Activated T-cell treated with anti-CD3 and anti-CD28 coated beads, Interleukin-2, amount 50 U/mL, for 24 hours (primary cell): Measurements from ENCODE around the gene GPBP1.
"Not testable (repeated sequence)": the region's sequence is repeated elsewhere in the genome, so short reads cannot be mapped to it uniquely, and the experiment has no call there.

Source experiments
- DNase-seq: peaks from one replicate; pipeline ENCODE4 v3.0.0-alpha.2; 2020
- H3K27ac Mint-ChIP-seq: 2 replicates; pipeline ENCODE4 v1.8.0; 2020; ENCODE audit warnings: mild to moderate bottlenecking, mixed read lengths
- H3K27me3 Mint-ChIP-seq: 2 replicates; pipeline ENCODE4 v1.8.0; 2020; ENCODE audit warnings: mixed read lengths
- H3K36me3 Mint-ChIP-seq: 2 replicates; pipeline ENCODE4 v1.8.0; 2020; ENCODE audit warnings: low read depth, mixed read lengths
- H3K4me1 Mint-ChIP-seq: 2 replicates; pipeline ENCODE4 v1.8.0; 2020; ENCODE audit warnings: low read depth, mixed read lengths
- H3K4me3 Mint-ChIP-seq: 2 replicates; pipeline ENCODE4 v1.8.0; 2020; ENCODE audit warnings: mild to moderate bottlenecking, moderate library complexity, mixed read lengths
- H3K9me3 Mint-ChIP-seq: 2 replicates; pipeline ENCODE4 v1.8.0; 2020; ENCODE audit warnings: mixed read lengths

Gene GPBP1

GRCh38 chr5:57258052-57258451 lies 84.2 kb downstream of the GPBP1 start:
- H3K4me3 Mint-ChIP-seq: no peak overlapping the region
- peaks cover 95% of the 10 kb centered on the region for H3K36me3 Mint-ChIP-seq
- DNase-seq: no peak
- H3K27me3 Mint-ChIP-seq: no peaks in the 10 kb centered on the region
- no peaks in the 10 kb centered on the region for H3K9me3 Mint-ChIP-seq
- peaks cover 59% of the 10 kb centered on the region for H3K4me1 Mint-ChIP-seq
- peak overlapping the region; percentile 10 for H3K27ac Mint-ChIP-seq

- H3K36me3 Mint-ChIP-seq: peaks cover 98% of the 10 kb centered on the region
- H3K4me1 Mint-ChIP-seq: peaks cover 59% of the 10 kb centered on the region
- H3K9me3 Mint-ChIP-seq: no peaks in the 10 kb centered on the region
- H3K4me3 Mint-ChIP-seq: no peak overlapping the region
- no peaks in the 10 kb centered on the region for H3K27me3 Mint-ChIP-seq
- DNase-seq: no peak
- peak overlapping the region; percentile 86 for H3K27ac Mint-ChIP-seq
Observed at GRCh38 chr5:57258943-57259342, 85.1 kb downstream of the GPBP1 start.

GRCh38 chr5:57259704-57260103 lies 85.8 kb downstream of the GPBP1 start:
- no peak for DNase-seq
- Mint-ChIP-seq H3K9me3 (no peaks in the 10 kb centered on the region), H3K36me3 (peaks cover 97% of the 10 kb centered on the region), H3K4me1 (peaks cover 59% of the 10 kb centered on the region), H3K27me3 (no peaks in the 10 kb centered on the region), H3K4me3 (no peak overlapping the region), H3K27ac (peak overlapping the region; percentile 86)

- peaks cover 73% of the 10 kb centered on the region for H3K36me3 Mint-ChIP-seq
- H3K4me3 Mint-ChIP-seq: no peak overlapping the region
- peak overlapping the region; percentile 79 for H3K27ac Mint-ChIP-seq
- peaks cover 54% of the 10 kb centered on the region for H3K4me1 Mint-ChIP-seq
- no peaks in the 10 kb centered on the region for H3K27me3 Mint-ChIP-seq
- no peak for DNase-seq
- H3K9me3 Mint-ChIP-seq: no peaks in the 10 kb centered on the region
Observed at GRCh38 chr5:57262541-57262940, 88.7 kb downstream of the GPBP1 start.

- Mint-ChIP-seq H3K27me3 (peaks cover 2% of the 10 kb centered on the region), H3K4me3 (no peak overlapping the region), H3K36me3 (peaks cover 20% of the 10 kb centered on the region), H3K27ac (no peak overlapping the region), H3K9me3 (no peaks in the 10 kb centered on the region), H3K4me1 (peaks cover 5% of the 10 kb centered on the region)
- no peak for DNase-seq
Observed at GRCh38 chr5:57267805-57268204, 93.9 kb downstream of the GPBP1 start.

- Mint-ChIP-seq H3K27ac (no peak overlapping the region), H3K4me1 (peaks cover 4% of the 10 kb centered on the region), H3K36me3 (no peaks in the 10 kb centered on the region), H3K9me3 (no peaks in the 10 kb centered on the region), H3K4me3 (no peak overlapping the region), H3K27me3 (peaks cover 11% of the 10 kb centered on the region)
- DNase-seq: no peak
Observed at GRCh38 chr5:57276353-57276752, 102.5 kb downstream of the GPBP1 start.

DNA sequence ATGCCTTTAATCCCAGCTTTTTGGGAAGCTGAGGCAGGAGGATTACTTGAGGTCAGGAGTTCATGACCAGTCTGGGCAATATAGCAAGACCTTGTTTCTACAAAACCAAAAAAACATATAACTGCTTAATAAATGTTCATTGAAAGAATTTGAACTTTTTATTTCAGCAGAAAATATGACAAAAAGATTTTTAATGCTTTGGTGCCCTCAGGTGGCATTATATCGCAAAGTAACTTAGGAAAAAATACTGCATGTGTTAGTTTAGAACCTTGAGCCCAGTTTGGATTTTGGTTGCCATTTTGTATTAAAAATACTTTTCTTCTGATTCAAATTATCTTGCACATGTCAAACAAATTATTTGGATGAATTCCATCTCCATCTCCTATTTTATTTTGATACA lies 103.2 kb downstream of the GPBP1 start:
- no peak for DNase-seq

GRCh38 chr5:57280853-57281252 lies 107.0 kb downstream of the GPBP1 start:
- H3K27me3 Mint-ChIP-seq: peaks cover 14% of the 10 kb centered on the region
- DNase-seq: no peak
- H3K36me3 Mint-ChIP-seq: no peaks in the 10 kb centered on the region
- no peak overlapping the region for H3K4me3 Mint-ChIP-seq
- no peak overlapping the region for H3K27ac Mint-ChIP-seq
- peaks cover 4% of the 10 kb centered on the region for H3K4me1 Mint-ChIP-seq
- H3K9me3 Mint-ChIP-seq: peaks cover 8% of the 10 kb centered on the region

More for the DNA sequence above, 103.2 kb downstream of the GPBP1 start:
- H3K27me3 Mint-ChIP-seq: peaks cover 12% of the 10 kb centered on the region
- H3K27ac Mint-ChIP-seq: no peak overlapping the region
- no peak overlapping the region for H3K4me3 Mint-ChIP-seq
- no peaks in the 10 kb centered on the region for H3K36me3 Mint-ChIP-seq
- no peaks in the 10 kb centered on the region for H3K9me3 Mint-ChIP-seq
- peaks cover 4% of the 10 kb centered on the region for H3K4me1 Mint-ChIP-seq

DNA sequence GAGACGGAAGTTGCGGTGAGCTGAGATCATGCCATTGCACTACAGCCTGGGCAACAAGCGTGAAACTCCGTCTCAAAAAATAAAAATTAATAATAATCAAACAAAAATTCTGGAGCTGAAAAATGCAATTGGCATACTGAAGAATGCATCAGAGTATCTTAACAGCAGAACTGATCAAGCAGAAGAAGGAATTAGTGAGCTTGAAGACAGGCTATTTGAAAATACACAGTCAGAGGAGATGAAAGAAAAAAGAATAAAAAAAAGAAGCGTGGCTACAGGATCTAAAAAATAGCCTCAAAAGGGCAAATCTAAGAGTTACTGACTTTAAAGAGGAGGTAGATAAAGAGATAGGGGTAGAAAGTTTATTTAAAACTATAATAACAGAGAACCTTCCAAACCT lies 111.2 kb downstream of the GPBP1 start:
- DNase-seq, H3K36me3 Mint-ChIP-seq, H3K4me1 Mint-ChIP-seq, H3K4me3 Mint-ChIP-seq, H3K9me3 Mint-ChIP-seq, H3K27ac Mint-ChIP-seq: not testable (repeated sequence)
- H3K27me3 Mint-ChIP-seq: peaks cover 17% of the 10 kb centered on the region

- peaks cover 3% of the 10 kb centered on the region for H3K27me3 Mint-ChIP-seq
- no peak overlapping the region for H3K27ac Mint-ChIP-seq
- DNase-seq: no peak
- H3K4me3 Mint-ChIP-seq: no peak overlapping the region
- no peaks in the 10 kb centered on the region for H3K36me3 Mint-ChIP-seq
- H3K9me3 Mint-ChIP-seq: no peaks in the 10 kb centered on the region
- no peaks in the 10 kb centered on the region for H3K4me1 Mint-ChIP-seq
Observed at GRCh38 chr5:57291894-57292293, 118.0 kb downstream of the GPBP1 start.

GRCh38 chr5:57292336-57292735 lies 118.5 kb downstream of the GPBP1 start:
- Mint-ChIP-seq H3K36me3 (no peaks in the 10 kb centered on the region), H3K27me3 (peaks cover 3% of the 10 kb centered on the region), H3K9me3 (no peaks in the 10 kb centered on the region), H3K27ac (no peak overlapping the region), H3K4me3 (no peak overlapping the region), H3K4me1 (no peaks in the 10 kb centered on the region)
- DNase-seq: no peak

DNA sequence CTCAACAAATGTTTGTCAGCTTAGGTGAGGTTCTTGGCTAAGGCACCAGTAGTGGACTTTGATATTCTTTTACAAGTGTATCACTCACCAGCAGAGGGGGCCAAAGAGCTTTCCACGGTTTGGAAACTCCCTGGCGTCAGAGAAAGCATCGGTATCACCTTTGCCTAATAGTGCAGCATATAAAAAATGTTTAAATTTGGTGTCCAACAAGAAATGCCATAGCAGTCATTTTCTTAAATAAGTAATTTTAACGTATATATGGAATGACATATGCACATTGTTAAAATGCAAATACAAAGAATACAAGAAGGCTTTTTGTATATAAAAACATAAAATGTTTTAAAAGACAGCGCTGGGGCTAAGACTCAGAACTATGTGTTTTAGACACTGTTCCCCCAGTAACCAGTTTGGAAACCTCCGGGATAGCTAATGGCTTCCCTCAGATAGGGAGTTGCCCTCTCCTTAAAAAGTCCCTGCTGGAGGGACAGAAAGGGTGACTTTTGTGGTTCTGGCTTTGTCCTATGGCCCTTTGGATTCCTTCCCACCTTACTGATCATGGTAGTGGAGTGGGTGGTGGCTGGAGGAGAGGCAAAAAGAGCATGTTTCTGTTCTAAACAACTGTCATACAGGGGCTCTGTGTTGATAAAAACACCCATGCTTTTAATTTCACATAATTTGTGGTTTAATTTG lies 124.6 kb downstream of the GPBP1 start:
- no peaks in the 10 kb centered on the region for H3K9me3 Mint-ChIP-seq
- H3K27ac Mint-ChIP-seq: peak overlapping the region; percentile 71

DNA sequence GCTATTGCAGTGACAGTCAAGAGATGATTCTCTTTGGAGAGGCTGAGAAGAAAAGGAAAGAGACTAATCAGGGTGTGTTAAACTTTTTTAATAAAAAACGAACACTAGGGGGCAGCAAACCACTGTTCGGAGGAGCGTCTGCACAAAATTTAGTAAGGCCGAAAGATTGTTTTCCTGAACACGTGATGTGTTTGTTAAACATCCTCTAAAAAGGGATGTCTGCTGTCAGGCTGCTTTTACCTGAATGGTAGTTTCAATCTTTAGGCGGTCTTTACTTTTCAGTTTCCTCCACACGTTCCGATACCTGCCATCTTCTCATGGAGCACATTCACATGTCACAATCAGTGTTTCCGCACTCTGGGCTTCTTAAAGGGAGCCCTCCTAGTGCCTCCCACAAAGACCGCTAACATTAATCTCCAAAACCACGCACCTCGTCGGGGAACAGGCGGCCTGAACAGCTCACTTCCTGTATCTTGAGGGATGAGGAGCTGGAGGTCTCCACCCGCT lies 125.2 kb downstream of the GPBP1 start:
- H3K27me3 Mint-ChIP-seq: no peaks in the 10 kb centered on the region
- H3K27ac Mint-ChIP-seq: peak overlapping the region; percentile 71
- DNase-seq: peak; percentile 62
- H3K9me3 Mint-ChIP-seq: no peaks in the 10 kb centered on the region
- no peaks in the 10 kb centered on the region for H3K36me3 Mint-ChIP-seq
- peaks cover 43% of the 10 kb centered on the region for H3K4me1 Mint-ChIP-seq
- H3K4me3 Mint-ChIP-seq: peak overlapping the region; percentile 59

More for the DNA sequence above, 124.6 kb downstream of the GPBP1 start:
- DNase-seq: peak; percentile 73
- H3K27me3 Mint-ChIP-seq: no peaks in the 10 kb centered on the region
- peaks cover 43% of the 10 kb centered on the region for H3K4me1 Mint-ChIP-seq
- H3K36me3 Mint-ChIP-seq: no peaks in the 10 kb centered on the region
- peak overlapping the region; percentile 59 for H3K4me3 Mint-ChIP-seq

DNA sequence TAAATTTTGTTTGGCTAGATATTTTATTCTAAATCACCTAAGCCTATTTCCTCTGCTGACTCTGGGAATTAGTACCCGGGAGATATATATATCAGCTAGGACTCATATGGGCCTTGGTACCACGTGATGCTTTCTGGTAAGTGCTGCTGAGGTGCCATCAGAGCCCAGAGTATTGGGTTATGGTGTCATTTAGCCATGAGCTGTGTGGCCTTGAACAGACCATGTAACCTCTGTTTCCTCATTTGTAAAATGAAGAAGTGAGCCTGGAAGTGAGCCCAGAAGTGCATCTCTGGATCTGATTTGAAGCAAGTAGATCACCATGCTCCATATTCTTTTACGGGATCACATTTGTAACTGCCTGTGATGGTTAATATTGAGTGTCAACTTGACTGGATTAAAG lies 126.1 kb downstream of the GPBP1 start:
- no peak for DNase-seq
- no peaks in the 10 kb centered on the region for H3K36me3 Mint-ChIP-seq
- no peak overlapping the region for H3K4me3 Mint-ChIP-seq
- no peaks in the 10 kb centered on the region for H3K9me3 Mint-ChIP-seq
- H3K27me3 Mint-ChIP-seq: no peaks in the 10 kb centered on the region
- peaks cover 43% of the 10 kb centered on the region for H3K4me1 Mint-ChIP-seq
- H3K27ac Mint-ChIP-seq: no peak overlapping the region

DNA sequence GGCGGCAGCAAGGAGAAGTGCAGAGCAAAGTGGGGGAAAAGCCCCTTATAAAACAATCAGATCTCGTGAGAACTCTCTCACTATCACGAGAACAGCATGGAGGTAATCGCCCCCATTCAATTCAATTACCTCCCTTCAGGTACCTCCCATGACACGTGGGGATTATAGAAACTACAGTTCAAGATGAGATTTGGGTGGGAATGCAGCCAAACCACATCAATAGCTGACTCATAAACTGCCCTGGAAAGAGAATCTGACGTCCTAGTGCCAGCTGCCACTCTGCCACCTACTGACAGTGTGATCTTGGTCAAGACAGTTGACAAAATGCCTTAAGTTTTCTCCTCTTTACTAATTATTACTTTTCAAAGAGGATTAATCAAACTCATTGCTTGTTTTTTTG lies 128.3 kb downstream of the GPBP1 start:
- Mint-ChIP-seq H3K27ac (peak overlapping the region; percentile 8), H3K9me3 (peaks cover 6% of the 10 kb centered on the region), H3K4me1 (peaks cover 43% of the 10 kb centered on the region), H3K4me3 (no peak overlapping the region), H3K27me3 (no peaks in the 10 kb centered on the region), H3K36me3 (no peaks in the 10 kb centered on the region)
- DNase-seq: no peak
